HPDE6-E6E7 (cell line): ENCODE results near the gene FGFRL1.
"Not testable (repeated sequence)": the region's sequence is repeated elsewhere in the genome, so short reads cannot be mapped to it uniquely, and the experiment has no call there.

Experiments
- DNase-seq: peaks from one replicate; pipeline ENCODE4 v3.0.0; 2011; ENCODE audit warnings: missing footprints; ENCODE audit errors: extremely low spot score

The FGFRL1 gene

DNA sequence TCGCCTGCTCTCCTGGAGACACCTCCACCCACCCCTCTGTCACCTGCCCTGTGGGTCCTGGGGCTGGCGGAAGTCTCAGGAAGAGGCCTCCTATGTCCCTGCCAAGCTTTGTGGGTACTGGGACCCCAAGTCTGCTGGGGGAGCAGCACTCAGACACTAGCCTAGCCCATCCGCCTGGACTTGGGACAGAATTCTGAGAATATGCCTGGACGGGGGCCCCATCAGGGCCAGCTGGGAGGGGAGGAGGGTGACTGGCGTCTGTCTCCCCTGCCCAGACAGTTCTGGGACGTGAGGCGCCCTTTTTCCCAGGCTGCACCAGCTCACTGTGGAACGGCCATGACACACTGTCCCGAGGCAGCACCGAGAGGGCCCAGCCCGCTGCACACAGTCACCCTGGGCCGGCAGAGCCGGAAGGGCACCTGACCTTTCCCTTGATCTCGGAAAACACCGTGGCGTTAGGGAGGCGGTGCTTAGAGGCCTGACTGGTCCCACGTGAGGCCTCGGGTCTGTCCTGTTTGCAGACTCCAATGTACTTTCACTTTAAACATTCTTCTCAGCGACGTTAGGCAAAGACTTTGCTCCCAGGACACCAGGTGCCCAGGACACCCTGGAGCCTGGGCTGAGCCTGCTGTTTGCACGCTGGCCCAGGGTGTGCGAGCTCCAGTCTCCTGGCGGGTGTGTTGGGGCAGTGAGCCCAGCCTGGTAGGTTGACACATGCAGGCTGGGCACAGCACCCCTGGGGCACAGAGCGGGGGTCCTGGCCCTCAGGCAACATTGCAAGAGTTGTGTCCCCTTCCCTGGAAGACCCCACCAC is 18.9 kb upstream of the FGFRL1 start:
- no peak for DNase-seq

DNA sequence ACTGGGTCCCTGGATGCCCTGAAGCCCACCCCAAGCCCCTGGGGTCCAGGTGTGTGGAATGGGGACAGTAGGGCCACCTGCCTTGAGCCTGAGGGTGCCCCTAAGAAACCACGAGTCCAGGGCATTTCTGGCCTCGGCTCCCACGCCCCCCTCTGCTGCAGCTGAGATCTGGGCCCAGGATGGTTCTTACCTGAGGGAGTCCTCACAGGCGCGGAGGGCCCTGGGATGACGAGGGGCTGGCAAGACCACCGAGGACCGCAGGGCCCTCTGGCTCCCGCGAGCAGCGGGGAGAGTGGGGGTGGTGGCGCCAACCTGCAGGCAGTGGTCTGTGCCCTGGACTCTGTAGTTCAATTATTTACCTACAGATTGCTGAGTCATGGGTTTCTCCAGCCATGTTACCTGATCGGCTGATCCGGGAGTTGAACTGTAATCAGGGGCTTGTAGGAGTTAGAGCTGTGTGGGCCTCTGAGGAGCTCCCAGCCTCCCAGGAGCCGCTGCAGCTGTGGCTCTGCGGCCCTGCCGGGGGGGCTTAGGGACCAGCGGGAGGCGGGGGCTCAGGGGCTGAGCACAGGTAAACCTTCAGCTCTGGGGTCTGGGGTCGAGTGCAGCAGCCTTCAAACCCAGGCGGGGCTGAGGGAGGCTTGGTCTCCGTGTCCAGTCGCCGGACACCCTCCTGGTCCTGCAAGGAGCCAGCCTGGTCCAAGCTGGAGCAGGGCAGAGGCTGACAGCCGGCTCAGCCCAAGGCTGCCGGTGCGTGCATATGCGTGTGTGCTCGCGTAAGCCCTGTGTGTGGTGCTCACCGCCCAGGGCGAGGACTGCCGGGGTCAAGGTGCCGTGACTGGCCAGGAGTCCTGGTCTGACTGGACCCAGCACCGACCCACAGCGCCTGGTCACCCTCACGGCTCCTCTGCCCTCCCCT is 18.1 kb upstream of the FGFRL1 start, which contains the start of gene SLC26A1:
Gene SLC26A1 (minus strand): TSS at position 294 of the 919 bp plus-strand sequence. CDS start 1,701 bp downstream, outside the sequence.
- DNase-seq, result no peak

DNA sequence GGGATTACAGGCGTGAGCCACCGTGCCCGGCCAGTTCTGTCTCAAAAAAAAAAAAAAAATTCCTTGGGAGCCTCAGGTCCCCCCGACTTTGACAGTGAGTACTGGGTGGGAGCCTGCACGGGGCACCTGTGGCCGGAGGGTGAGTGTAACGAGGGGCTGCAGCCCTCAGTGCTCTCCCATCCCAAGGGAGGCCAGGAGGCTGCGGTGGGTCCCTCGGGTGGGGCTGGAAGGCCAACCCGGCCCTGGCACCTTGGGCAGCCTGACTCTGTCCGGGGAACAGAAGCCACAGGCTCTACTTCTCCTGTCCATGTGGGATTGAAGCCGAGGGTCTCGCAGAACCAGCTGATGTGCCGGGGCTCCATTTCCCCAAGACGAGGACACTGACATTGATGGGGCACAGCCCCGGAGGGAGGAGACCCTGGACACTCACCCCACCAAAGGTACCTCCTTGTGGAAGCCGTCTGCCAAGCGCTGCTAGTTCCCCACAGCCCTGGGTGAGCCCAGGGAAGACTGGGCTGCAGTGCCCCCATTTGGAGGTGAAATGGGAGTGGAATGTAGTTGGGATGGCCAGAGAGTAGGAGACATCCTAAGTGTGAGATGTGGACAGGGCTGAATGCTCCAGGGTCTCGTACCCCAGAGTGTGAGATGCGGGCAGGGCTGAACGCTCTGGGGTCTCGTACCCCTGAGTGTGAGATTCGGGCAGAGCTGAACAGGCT is 16.0 kb upstream of the FGFRL1 start:
- DNase-seq, result no peak

DNA sequence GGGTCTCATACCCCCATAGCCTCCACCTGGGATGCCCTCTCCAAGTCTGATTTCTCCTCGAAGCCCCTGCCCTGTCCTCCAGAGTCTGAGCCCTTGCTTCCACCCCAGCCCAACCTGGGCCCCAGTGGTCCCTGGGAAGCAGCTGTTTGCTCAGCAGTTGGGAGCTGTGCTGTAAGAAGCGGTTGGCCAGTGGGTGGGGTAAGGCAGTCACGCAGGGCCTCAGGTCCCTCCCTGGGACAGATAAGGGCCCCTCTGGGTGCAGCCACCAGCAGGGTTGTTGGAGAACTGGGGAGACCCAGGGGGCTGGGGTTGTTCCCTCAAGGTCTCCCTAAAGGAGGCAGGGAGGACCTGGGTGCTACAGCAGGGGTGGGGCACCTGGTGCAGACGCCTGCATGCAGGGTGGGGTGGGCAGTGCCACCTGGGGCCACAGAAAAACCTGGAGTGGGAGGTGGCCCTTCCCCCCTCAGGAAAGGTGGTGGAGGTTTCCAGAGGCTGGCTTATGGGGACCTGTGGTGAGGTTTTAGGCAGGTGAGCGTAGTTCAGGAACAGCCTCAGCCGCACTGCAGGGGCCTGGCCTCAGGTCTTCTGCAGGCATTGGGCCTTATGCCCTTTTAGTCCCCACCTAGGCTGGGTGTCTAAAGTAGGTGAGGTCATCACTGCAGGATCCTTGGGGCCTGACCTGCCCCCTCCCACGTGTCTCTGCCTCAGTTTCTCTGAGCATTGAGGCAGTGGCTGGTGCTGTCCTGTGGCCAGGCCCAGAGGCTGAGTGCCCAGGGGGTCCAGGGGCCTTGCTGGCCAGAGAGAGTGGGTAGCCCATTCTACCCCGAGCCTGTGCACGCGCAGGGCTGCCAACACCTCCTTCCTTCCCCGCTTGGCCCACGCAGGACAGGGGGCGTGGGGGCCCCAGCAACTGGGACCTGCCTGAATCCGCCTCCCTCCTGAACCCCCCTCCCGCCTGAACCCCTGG is 15.1 kb upstream of the FGFRL1 start:
- no peak for DNase-seq

DNA sequence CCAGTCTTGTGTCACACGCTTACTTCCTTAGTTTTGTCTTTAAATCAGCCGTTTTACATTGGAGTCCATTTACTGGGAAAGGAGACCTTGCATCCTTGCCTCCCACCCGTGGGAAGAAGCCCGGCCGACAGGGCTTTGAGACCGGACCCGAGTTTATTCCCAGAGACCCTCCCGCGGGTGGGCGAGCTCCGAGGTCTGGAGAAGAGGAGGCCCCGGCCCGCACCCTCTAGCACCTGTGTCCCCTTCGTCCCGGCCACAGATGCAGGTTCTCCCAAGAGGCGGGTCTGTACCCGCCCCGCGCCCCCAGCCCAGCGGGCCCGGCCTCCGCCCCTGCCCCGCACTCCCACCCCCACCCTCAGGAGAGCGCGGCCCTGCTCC is 14.4 kb upstream of the FGFRL1 start:
- DNase-seq, result no peak

DNA sequence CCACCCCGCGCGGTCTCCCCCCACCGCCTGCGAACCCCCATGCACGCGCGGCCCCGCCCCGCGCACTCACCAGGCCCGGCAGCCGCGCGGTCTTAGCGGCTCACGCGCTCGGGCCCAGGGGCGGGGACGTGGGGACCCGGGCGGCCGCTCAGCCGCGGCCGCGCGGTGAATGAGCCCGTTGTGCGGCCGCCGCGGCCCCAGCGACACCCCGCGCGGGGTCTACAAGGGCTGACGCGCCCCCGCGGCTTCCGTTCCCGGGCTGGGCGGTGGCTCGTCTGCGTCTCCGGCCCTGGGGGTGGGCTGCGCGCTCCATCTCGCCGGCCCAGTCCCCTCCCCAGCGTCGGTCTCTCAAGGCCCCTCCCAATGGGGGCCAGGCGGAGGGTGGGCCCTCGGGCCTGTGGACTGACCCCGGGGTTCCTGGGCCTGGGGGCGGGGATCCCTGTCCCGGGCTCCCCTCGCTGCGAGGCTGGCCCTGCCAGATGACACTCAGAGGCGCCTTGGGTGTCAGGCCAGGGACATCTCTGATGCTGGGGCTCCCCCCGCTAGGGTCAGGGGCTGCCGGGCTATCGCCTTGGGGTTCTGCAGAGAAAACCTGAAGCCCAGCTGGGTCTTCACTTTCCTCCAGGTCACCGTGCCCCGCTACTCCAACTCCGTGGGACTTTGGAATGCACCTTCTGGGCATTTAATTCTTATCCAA is 13.9 kb upstream of the FGFRL1 start:
- no peak for DNase-seq

DNA sequence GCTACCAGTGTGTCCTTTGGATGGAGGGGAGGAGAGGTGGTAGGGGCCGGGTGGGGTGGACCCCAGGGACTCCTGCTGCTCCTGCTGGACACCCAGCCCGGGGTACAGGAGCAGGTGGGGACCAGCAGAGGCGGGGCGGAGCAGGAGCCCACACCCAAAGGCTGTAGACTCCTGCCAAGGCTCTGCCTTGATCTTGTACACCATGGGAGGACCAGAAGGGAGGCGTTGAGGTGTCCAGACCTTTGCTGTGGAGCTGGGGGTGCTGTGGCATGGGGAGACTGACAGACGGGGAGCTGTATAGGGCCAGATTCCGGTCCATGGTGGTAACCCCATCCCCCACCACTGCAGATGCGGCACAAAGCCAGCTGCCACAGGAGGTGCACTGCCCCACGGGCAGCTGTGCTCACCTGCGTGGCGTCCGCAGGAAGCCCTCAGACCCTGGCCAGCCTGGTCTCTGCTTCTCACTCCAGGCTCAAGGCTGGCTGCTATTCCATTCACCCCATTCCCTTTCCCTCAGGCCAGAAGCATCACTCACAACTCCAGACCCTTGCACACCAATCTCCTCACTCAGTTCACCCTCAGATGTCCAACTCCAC is 13.2 kb upstream of the FGFRL1 start:
- no peak for DNase-seq

DNA sequence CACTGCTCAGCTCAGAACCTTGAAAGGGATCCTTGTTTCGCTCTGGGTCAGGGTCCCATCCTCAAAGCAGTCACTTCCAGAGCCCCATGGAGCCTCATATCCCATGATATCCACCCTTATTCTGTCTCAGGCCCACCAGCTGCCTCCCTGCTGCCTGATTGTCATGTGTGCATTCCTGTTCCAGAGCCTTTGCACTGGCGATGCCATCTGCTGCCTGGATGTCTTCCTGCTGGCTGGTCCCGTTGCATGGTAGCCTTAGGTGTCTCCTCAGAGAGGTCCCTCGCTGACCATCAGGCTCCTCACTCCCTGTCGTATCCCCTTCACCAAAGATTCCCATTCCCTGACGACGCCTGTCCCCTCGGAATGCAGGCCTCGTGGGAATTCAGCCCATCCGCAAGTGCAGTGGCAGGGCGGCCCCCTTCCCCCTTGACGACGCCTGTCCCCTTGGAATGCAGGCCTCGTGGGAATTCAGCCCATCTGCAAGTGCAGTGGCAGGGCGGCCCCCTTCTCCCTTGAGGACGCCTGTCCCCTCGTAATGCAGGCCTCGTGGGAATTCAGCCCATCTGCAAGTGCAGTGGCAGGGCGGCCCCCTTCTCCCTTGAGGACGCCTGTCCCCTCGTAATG is 12.1 kb upstream of the FGFRL1 start:
- DNase-seq, result not testable (repeated sequence)

DNA sequence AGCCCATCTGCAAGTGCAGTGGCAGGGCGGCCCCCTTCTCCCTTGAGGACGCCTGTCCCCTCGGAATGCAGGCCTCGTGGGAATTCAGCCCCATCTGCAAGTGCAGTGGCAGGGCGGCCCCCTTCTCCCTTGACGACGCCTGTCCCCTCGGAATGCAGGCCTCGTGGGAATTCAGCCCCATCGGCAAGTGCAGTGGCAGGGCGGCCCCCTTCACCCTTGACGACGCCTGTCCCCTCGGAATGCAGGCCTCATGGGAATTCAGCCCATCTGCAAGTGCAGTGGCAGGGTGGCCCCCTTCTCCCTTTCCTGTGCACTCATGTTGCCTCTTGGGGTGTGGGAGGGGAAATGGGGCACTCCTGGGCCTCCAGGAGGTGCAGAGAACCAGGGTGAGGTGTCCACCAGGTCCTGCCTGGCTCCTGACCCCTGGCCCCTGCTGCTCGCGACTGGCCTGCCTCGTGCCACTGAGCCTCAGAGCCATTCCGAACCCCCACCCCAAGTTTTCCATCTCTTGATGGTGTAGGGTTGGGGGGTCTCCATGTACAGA is 11.5 kb upstream of the FGFRL1 start:
- no peak for DNase-seq

DNA sequence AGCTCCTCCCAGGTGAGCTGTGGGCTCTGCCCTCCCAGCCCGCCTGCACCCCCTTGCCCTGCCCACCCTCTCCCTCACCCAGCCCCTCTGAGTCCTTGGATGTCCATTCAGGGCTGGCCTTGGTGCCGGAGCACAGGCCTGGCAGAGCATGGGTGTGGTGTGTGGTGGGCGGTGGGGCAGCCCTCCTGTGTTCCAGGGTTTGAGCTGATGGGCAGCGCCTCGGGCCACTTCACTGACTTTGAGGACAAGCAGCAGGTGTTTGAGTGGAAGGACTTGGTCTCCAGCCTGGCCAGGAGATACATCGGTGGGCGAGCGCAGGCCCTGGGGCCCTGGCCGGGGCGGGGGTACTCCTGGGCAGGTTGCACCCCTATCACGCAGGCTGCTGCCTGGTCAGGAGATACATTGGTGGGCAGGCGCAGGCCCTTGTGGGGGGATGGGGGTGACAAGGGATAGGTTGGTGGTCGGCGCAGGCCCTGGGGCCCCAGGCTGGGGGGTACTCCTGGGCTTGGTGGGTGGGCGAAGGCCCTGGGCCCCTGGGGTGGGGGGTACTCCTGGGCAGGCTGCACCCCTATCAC is 10.7 kb upstream of the FGFRL1 start:
- no peak for DNase-seq

DNA sequence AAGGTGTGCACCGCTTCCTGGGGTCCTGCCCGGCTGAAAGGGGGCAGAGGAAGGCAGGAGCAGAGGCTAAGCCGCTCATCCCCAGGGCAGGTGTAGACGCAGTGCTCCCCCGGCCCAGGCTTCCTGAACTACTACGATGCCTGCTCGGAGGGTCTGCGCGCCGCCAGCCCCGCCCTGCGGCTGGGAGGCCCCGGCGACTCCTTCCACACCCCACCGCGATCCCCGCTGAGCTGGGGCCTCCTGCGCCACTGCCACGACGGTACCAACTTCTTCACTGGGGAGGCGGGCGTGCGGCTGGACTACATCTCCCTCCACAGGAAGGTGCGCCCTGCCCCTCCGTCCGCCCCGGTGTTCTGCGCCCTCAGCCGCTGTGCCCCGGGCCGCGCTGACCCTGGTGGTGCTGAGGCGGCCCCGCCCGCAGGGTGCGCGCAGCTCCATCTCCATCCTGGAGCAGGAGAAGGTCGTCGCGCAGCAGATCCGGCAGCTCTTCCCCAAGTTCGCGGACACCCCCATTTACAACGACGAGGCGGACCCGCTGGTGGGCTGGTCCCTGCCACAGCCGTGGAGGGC is 9.8 kb upstream of the FGFRL1 start:
- DNase-seq, result no peak

DNA sequence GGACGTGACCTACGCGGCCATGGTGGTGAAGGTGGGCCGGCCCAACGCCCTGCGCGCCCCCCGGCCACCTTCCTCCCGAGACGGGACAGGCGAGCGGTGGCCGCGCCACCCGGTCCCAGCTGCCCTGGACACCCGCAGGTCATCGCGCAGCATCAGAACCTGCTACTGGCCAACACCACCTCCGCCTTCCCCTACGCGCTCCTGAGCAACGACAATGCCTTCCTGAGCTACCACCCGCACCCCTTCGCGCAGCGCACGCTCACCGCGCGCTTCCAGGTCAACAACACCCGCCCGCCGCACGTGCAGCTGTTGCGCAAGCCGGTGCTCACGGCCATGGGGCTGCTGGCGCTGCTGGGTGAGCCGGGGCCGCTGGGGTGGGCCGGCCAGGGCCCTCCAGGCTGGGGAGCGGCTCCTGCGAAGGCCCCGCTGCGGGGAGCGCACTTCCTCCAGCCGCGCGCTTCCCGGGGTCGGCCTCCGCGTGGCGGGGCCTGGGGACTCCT is 9.2 kb upstream of the FGFRL1 start:
- DNase-seq, result no peak

DNA sequence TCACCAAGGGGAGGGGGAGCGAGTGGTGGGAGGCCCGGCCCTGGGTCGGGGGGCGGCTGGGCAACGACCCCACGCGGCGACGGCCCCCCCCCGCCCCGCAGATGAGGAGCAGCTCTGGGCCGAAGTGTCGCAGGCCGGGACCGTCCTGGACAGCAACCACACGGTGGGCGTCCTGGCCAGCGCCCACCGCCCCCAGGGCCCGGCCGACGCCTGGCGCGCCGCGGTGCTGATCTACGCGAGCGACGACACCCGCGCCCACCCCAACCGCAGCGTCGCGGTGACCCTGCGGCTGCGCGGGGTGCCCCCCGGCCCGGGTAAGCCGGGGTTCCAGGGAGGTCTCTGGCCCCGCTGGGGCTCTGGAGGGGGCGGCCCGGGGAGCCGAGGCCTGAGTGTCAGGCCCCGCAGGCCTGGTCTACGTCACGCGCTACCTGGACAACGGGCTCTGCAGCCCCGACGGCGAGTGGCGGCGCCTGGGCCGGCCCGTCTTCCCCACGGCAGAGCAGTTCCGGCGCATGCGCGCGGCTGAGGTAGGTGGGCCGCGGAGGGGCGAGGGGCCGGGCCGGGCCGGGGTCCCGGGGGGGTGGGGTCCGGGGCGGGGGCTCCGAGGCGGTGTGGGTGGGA is 8.7 kb upstream of the FGFRL1 start:
- DNase-seq, result no peak

DNA sequence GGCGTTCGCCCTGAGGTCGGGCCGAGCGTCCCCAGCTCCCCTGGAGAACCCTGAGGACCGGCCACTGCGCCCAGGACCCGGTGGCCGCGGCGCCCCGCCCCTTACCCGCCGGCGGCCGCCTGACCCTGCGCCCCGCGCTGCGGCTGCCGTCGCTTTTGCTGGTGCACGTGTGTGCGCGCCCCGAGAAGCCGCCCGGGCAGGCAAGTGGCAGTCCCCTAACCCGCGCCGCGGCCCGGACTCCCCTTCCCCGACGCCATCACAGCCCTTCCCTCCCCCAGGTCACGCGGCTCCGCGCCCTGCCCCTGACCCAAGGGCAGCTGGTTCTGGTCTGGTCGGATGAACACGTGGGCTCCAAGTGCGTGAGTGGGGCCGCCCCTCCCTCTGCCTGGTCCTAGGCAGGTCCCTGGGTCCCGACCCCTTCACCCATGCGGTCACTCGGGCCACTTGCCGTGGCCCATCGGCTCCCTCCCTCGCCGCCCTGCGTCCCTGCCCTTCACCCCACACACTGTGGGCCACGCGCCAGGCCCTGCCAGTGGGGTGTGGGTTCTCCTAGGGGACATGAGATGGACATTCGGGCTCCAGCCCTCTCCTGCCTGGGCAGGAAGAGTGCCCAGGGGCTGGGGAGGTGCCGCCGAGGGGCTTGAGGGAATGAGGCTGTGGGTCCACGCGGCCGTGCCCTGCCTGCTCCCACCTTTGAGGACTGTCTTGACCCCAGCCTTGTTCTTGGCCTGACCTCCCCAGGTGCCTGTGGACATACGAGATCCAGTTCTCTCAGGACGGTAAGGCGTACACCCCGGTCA is 8.0 kb upstream of the FGFRL1 start:
- no peak for DNase-seq

DNA sequence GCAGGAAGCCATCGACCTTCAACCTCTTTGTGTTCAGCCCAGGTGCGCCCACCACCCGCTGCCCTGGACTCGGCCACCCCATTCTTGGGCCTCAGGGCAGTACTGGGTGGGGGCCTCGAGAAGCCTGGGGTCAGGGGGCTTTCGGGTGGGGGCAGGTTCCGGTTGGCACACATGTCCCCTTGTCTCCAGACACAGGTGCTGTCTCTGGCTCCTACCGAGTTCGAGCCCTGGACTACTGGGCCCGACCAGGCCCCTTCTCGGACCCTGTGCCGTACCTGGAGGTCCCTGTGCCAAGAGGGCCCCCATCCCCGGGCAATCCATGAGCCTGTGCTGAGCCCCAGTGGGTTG is 7.4 kb upstream of the FGFRL1 start:
- no peak for DNase-seq

DNA sequence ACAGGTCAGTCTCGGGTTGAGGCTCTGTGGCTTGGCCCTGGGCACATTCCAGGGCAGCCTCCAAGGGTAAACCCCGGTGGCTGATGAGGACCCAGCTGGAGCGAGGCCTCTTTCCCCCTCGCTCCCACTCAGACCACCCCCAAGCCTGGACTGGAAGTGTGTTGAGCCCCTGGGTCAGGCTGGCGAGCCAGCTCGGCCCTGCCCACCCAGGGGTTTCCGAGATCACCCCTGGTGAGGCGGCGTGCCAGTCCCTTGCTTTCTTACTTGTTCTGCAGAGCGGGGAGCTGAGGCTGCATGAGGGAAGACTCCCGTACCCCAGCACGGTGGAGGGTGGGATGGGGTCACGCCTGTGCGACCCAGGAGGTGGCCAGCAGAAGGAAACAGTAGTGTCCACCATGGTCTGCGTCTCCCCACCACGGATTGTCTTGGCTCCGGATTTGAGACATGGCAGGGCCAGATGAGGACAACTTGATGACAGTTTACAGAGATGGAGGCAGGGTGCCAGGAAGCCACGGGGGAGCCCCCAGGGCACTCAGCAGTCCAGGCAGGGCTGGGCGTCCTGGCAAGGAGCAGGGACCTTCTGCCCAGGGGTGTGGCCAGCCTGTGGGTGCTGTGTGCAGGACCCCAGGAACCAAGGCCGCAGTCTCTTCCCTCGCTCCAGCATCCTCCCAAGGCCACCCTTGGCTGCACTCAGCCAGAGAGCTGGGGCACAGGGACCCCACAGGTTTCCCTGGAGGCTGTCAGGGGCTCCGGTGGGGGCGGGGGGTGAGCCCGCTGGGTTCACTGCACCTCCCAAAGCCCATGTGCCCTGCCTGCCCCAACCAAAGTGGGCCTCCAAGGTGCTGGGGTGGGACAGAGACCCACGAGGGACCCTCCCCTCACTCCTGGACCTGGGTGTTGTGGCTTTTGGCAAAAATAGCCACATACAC is 6.6 kb upstream of the FGFRL1 start:
- DNase-seq, result no peak
